Measurements from ENCODE around the gene APBA2. TPM values are rescaled to one million over a fixed set of nuclear protein-coding genes. Genes with fewer than 3 reads are reported as not detected.
A peak's percentile ranks its signal among the peaks of the same experiment; 100 is the strongest.

The APBA2 gene
- total RNA-seq, 1 donor from 2014 or later: 35.8 TPM

DNA sequence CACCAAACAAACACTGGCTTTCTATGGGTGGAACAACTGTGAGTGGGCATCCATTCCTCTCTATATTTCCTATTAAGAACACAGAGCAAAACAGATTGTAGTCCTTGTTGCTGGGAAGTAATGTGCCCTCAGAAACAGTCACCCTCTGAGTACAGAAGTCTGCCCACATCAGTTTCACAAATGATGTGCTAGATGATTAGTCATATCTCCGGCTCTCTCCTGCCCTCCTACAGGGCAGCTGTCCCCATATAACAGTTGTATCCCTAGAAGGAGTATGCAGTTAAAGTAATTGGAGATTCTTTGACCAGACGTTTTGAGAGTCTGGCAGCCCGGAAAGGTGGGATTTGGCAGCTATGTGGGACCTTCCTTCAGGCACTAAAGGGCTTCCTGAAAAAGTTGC lies 159.9 kb downstream of the APBA2 start:
- Histone ChIP-seq H3K9me3 (ENCODE audit: low read depth) (no peaks in the 10 kb centered on the region), H3F3A (ENCODE audit: low read depth) (peaks cover under 1% of the 10 kb centered on the region), H2AFZ (replicated peaks) (no peak overlapping the region), H3K27me3 (no peaks in the 10 kb centered on the region), H3K27ac (no peak overlapping the region), H3K9ac (no peak overlapping the region), H4K20me1 (ENCODE audit: low read depth) (no peaks in the 10 kb centered on the region), H3K4me3 (no peak overlapping the region), H3K79me2 (ENCODE audit: low read depth) (no peaks in the 10 kb centered on the region), H3K36me3 (no peaks in the 10 kb centered on the region), H3K4me1 (peaks cover 3% of the 10 kb centered on the region), H3K4me2 (no peak overlapping the region)
- H3K4me3 Mint-ChIP-seq: no peak overlapping the region
- peaks cover 6% of the 10 kb centered on the region for H3K27me3 Mint-ChIP-seq (ENCODE audit: insufficient read depth, low read depth)
- no peak for DNase-seq (ENCODE audit: low spot score)
- H3K27ac Mint-ChIP-seq: no peak overlapping the region
- H3K9me3 Mint-ChIP-seq: peaks cover 3% of the 10 kb centered on the region
- TF ChIP-seq, protein P1, sequence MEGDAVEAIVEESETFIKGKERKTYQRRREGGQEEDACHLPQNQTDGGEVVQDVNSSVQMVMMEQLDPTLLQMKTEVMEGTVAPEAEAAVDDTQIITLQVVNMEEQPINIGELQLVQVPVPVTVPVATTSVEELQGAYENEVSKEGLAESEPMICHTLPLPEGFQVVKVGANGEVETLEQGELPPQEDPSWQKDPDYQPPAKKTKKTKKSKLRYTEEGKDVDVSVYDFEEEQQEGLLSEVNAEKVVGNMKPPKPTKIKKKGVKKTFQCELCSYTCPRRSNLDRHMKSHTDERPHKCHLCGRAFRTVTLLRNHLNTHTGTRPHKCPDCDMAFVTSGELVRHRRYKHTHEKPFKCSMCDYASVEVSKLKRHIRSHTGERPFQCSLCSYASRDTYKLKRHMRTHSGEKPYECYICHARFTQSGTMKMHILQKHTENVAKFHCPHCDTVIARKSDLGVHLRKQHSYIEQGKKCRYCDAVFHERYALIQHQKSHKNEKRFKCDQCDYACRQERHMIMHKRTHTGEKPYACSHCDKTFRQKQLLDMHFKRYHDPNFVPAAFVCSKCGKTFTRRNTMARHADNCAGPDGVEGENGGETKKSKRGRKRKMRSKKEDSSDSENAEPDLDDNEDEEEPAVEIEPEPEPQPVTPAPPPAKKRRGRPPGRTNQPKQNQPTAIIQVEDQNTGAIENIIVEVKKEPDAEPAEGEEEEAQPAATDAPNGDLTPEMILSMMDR (IDR thresholded peaks at IDR 0.05): no peak
- TF ChIP-seq EZH2 (IDR thresholded peaks at IDR 0.05) (no peak), EZH2phosphoT487 (IDR thresholded peaks at IDR 0.05) (no peak)
- H3K36me3 Mint-ChIP-seq: peaks cover 5% of the 10 kb centered on the region
- H3K4me1 Mint-ChIP-seq: peaks cover 36% of the 10 kb centered on the region

DNA sequence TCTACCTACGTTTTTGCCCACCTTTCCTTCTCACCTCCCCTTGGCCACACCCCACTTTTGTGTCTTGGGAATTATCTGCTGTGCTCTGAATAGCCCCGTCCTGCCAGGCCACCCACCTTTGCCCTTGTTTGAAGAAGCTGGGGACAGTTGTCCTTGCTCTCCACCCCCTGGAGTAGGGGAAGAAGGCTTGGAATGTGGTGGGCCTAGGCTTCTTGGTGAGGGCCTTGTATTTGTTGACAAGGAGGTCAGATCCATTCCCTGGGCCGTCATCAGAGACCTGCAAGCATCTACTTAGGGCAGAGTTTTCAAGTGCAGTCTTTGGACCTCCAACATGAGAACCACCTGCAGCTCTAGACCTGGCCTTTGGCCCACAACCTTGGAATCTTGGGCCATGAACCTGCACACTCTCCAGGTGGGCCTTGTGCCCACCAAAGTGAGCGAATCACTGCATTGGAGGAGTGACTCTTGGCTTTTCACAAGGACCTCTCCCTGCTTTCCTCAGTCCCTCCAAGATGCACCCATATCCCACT lies 160.6 kb downstream of the APBA2 start:
- Histone ChIP-seq H3K4me2 (no peak overlapping the region), H3F3A (ENCODE audit: low read depth) (no peaks in the 10 kb centered on the region), H4K20me1 (ENCODE audit: low read depth) (no peaks in the 10 kb centered on the region), H3K4me3 (no peak overlapping the region), H3K9ac (no peak overlapping the region), H3K36me3 (no peaks in the 10 kb centered on the region), H3K4me1 (no peaks in the 10 kb centered on the region), H3K27me3 (no peaks in the 10 kb centered on the region), H3K79me2 (ENCODE audit: low read depth) (no peaks in the 10 kb centered on the region), H3K9me3 (ENCODE audit: low read depth) (no peaks in the 10 kb centered on the region), H2AFZ (replicated peaks) (no peak overlapping the region), H3K27ac (no peak overlapping the region)
- peaks cover 6% of the 10 kb centered on the region for H3K9me3 Mint-ChIP-seq
- H3K4me1 Mint-ChIP-seq: peaks cover 35% of the 10 kb centered on the region
- no peak overlapping the region for H3K4me3 Mint-ChIP-seq
- peaks cover 5% of the 10 kb centered on the region for H3K36me3 Mint-ChIP-seq
- peaks cover 6% of the 10 kb centered on the region for H3K27me3 Mint-ChIP-seq (ENCODE audit: insufficient read depth, low read depth)
- no peak for DNase-seq (ENCODE audit: low spot score)
- no peak overlapping the region for H3K27ac Mint-ChIP-seq
- TF ChIP-seq, protein P1 (IDR thresholded peaks at IDR 0.05): no peak
- TF ChIP-seq EZH2 (IDR thresholded peaks at IDR 0.05) (no peak), EZH2phosphoT487 (IDR thresholded peaks at IDR 0.05) (no peak)

DNA sequence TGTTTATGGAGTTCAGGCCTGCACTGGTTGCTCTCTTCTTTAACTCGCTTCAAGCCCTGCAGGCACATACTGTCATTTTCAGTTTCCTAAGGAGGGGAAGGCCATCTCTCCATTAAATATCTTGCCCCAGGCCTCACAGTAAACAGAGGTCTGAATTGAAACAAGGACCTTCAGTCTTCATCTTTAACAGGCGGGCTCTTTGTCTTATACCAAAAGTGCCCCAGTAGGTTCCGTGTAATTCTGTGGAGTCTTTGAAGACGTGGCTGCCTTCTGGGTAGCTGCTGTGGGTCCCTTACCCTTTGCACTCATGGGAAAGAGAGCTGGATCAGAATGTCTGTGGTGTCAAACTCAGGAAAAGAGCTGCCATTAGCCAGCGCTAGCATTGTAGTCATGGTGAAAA lies 161.2 kb downstream of the APBA2 start:
- H3K36me3 ChIP-seq: no peaks in the 10 kb centered on the region
- H3K27ac ChIP-seq: no peak overlapping the region
- no peaks in the 10 kb centered on the region for H3K4me1 ChIP-seq
- H3K9me3 ChIP-seq (ENCODE audit: low read depth): no peaks in the 10 kb centered on the region
- H3K79me2 ChIP-seq (ENCODE audit: low read depth): no peaks in the 10 kb centered on the region
- Mint-ChIP-seq H3K4me3 (no peak overlapping the region), H3K27ac (peak overlapping the region; percentile 76), H3K9me3 (peaks cover 10% of the 10 kb centered on the region), H3K27me3 (ENCODE audit: insufficient read depth, low read depth) (peaks cover 6% of the 10 kb centered on the region), H3K4me1 (peaks cover 34% of the 10 kb centered on the region), H3K36me3 (peaks cover 5% of the 10 kb centered on the region)
- H2AFZ ChIP-seq (replicated peaks): no peak overlapping the region
- no peak overlapping the region for H3K4me2 ChIP-seq
- H3K9ac ChIP-seq: no peak overlapping the region
- H3F3A ChIP-seq (ENCODE audit: low read depth): no peaks in the 10 kb centered on the region
- no peaks in the 10 kb centered on the region for H4K20me1 ChIP-seq (ENCODE audit: low read depth)
- H3K27me3 ChIP-seq: no peaks in the 10 kb centered on the region
- TF ChIP-seq EZH2phosphoT487 (IDR thresholded peaks at IDR 0.05): no peak
- TF ChIP-seq EZH2 (IDR thresholded peaks at IDR 0.05): no peak
- no peak for DNase-seq (ENCODE audit: low spot score)
- H3K4me3 ChIP-seq: no peak overlapping the region

DNA sequence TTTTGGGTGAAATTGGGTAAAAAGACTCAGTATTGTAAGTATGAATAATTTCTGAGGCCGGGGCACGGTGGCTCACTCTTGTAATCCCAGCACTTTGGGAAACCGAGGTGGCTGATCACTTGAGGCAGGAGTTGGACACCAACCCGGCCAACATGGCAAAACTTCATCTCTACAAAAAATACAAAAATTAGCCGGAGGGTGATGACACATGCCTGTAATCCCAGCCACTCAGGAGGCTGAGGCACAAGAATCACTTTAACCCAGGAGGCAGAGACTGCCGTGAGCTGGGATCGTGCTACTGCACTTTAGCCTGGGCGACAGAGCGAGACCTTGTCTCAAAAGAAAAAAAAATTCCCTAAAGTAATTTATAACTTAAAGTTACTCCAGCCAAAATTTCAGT lies 162.2 kb downstream of the APBA2 start:
- H3K36me3 Mint-ChIP-seq: peaks cover 8% of the 10 kb centered on the region
- Histone ChIP-seq H3K4me2 (no peak overlapping the region), H3K4me3 (no peak overlapping the region), H3K36me3 (no peaks in the 10 kb centered on the region), H3K4me1 (no peaks in the 10 kb centered on the region), H3K79me2 (ENCODE audit: low read depth) (no peaks in the 10 kb centered on the region), H4K20me1 (ENCODE audit: low read depth) (no peaks in the 10 kb centered on the region), H3K9ac (no peak overlapping the region), H3F3A (ENCODE audit: low read depth) (no peaks in the 10 kb centered on the region), H3K27ac (no peak overlapping the region), H2AFZ (replicated peaks) (no peak overlapping the region), H3K9me3 (ENCODE audit: low read depth) (no peaks in the 10 kb centered on the region), H3K27me3 (no peaks in the 10 kb centered on the region)
- no peak overlapping the region for H3K4me3 Mint-ChIP-seq
- no peak for DNase-seq (ENCODE audit: low spot score)
- no peak overlapping the region for H3K27ac Mint-ChIP-seq
- H3K27me3 Mint-ChIP-seq (ENCODE audit: insufficient read depth, low read depth): peaks cover 6% of the 10 kb centered on the region
- peaks cover 17% of the 10 kb centered on the region for H3K9me3 Mint-ChIP-seq
- TF ChIP-seq EZH2 (IDR thresholded peaks at IDR 0.05): no peak
- TF ChIP-seq, protein P1 (IDR thresholded peaks at IDR 0.05): no peak
- no peak for TF ChIP-seq EZH2phosphoT487 (IDR thresholded peaks at IDR 0.05)
- peaks cover 26% of the 10 kb centered on the region for H3K4me1 Mint-ChIP-seq
